ENCODE results near the gene PFKFB4. TPM values are rescaled to one million over a fixed set of nuclear protein-coding genes. Genes with fewer than 3 reads are reported as not detected.

PFKFB4 gene
- 10 to 100 TPM; 11.0 to 43.1 (median 22.8) TPM for total RNA-seq
- 1 to 10 TPM; 2.0 to 4.8 (median 3.8) TPM for polyA plus RNA-seq
- long read RNA-seq, donor 1, partial matches to known transcripts = 0 of 2 reads
- long read RNA-seq, donor 1, other reads (novel, unspliced or antisense) = 0 of 2 reads
- long read RNA-seq, donor 2 = 0 reads

DNA sequence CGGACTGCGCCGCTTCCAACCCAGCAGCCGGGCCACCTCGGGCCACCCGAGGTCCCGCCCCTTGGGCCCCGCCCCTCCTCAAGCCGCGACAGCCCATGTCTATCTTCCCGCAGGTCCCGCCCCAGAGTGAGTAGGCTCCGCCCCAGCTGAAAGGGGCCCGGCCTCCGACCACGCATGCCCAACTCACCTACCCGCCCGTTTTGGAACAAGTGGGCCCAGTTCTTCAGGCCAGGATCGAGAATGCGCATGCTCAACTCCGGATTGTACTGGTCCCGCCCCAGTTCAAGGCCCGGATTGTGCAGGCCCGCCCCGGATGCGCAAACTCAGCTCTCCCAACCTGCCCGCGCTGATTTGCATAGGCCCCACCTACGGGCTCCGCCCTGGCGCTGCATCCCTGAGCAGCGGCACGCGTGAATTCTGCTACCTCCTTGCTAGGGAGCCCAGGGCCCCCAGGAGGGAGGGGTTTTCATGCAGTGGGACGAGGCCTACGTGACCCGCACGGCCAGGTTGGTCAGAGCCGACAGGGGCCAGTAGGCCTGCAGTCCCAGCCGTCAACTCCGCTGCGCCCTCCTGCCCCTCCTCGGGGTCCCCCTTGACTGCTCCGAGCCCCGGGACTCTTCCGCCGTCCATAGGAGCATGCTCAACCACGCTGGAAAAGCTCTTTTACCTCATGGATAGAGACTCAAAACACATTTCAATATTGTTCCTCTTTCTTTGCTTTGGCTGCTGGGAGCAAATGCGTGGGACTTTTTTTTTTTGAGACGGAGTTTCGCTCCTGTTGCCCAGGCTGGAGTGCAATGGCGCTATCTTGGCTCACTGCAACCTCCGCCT is at the start of gene PFKFB4:
TSS of gene PFKFB4 (minus strand) at position 8 of the 831 bp plus-strand sequence. CDS start 26 bp downstream, outside the sequence.
- Histone ChIP-seq H3K4me1 (peaks cover 11 to 93% (median 58%) of the 10 kb centered on the region in 6 donors), H3K4me3 (peak within 1 kb of the TSS; percentile 41 to 88 (median 56)), H3K9me3 (no peaks in the 10 kb centered on the region), H3K27ac (peak within 1 kb of the TSS; percentile 31 to 87 (median 77)), H3K36me3 (no peaks in the 10 kb centered on the region), H3K27me3 (replicated peaks in 1 of 7) (no peaks in the 10 kb centered on the region)
- peak; percentile 99 for DNase-seq
- 1% methylated on average over 32 to 53 of the region's 53 CpGs for WGBS, 5 donors
- intact Hi-C loops (cut with DNase I; ENCODE audit: low total_unique reads) = loop anchor here (10.0 kb wide), 1 partner anchor 282 kb away; no protein-coding TSS in a partner anchor
- TF ChIP-seq CTCF (IDR thresholded peaks at IDR 0.05 in 8 of 11, conservative IDR thresholded peaks at IDR 0.05 in 3 of 11) = peak in 8 of 11 experiments; percentile 14 to 59 (median 38)
- TF ChIP-seq POLR2AphosphoS5 (IDR thresholded peaks at IDR 0.05) = peak; percentile 69 to 86 (median 81)
- TF ChIP-seq POLR2A (IDR thresholded peaks at IDR 0.05) = peak in 1 of 3 donors; percentile 13

GRCh38 chr3:48601622-48601994 is 45.0 kb upstream of the PFKFB4 start:
- H3K4me3 ChIP-seq = no peak overlapping the region
- TF ChIP-seq CTCF (IDR thresholded peaks at IDR 0.05 in 8 of 11, conservative IDR thresholded peaks at IDR 0.05 in 3 of 11) = no peak
- TF ChIP-seq POLR2A (IDR thresholded peaks at IDR 0.05) = no peak
- no peak for TF ChIP-seq POLR2AphosphoS5 (IDR thresholded peaks at IDR 0.05)
- no peaks in the 10 kb centered on the region for H3K27me3 ChIP-seq (replicated peaks in 1 of 7)
- 77 to 93% (median 89%) methylated on average over 2 of the region's 2 CpGs for WGBS, 5 donors
- peaks cover 13 to 100% (median 89%) of the 10 kb centered on the region in 6 donors for H3K36me3 ChIP-seq
- H3K9me3 ChIP-seq = no peaks in the 10 kb centered on the region
- H3K27ac ChIP-seq = no peak overlapping the region
- peaks cover 0 to 29% (median 10%) of the 10 kb centered on the region in 6 donors for H3K4me1 ChIP-seq
- no peak for DNase-seq
- intact Hi-C loops (cut with DNase I; ENCODE audit: low total_unique reads) = no loop called here

DNA sequence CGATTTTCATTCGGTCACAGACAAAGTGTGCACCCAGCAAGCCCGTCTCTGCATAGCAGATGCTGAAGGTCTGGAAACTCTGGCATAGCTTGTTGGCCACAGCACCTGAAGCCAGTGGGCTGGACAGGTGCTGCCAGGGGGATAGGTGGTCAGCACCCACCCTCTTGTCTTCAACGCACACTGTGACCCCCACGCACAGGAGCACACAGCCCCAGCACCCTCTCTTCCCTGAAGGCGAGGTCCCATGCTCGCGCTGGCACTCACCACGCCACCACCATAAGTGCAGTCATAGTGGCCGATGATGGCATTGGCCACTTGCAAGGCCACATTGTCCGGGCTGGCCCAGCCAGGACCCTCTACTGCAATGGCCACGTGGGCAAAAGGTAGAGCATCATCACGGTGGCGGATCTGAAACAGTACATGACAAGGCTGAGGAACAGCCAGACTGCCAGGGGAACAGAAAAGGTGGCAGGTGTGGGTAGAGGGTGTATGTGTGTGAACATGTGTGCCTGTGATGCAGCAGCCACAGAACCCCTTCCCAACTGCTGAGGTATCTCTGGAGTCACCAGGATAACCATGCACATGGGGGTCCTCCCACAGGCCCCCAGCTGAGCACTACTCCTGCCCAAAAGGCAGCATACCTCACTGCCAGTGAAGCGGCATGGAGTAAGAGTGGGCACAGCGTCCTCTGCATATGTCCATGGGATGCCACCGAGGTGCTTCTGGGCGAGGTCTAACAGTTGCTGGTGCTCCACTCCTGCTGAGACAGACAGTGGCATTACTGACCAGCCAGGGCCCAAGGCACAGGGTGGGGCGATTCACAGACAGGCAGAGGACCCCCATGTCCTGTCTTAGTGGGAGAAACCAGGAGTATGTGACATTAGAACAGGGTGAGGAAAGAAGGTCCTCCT is 44.4 kb upstream of the PFKFB4 start:
- WGBS, 5 donors = 91 to 96% (median 96%) methylated on average over 15 to 19 of the region's 19 CpGs
- TF ChIP-seq POLR2AphosphoS5 (IDR thresholded peaks at IDR 0.05) (peak in 1 of 3 donors; percentile 36), CTCF (IDR thresholded peaks at IDR 0.05 in 8 of 11, conservative IDR thresholded peaks at IDR 0.05 in 3 of 11) (no peak)
- no peak overlapping the region for H3K27ac ChIP-seq
- no peak overlapping the region for H3K4me3 ChIP-seq
- peaks cover 13 to 94% (median 87%) of the 10 kb centered on the region in 6 donors for H3K36me3 ChIP-seq
- no peak for DNase-seq
- H3K27me3 ChIP-seq (replicated peaks in 1 of 7) = peaks cover 0 to 2% (median 0%) of the 10 kb centered on the region in 7 donors
- intact Hi-C loops (cut with DNase I; ENCODE audit: low total_unique reads) = no loop called here
- H3K9me3 ChIP-seq = no peaks in the 10 kb centered on the region
- peaks cover 0 to 30% (median 12%) of the 10 kb centered on the region in 6 donors for H3K4me1 ChIP-seq

Data from spleen (tissue), 13 donors.